Measurements from ENCODE around the gene ARFGAP2. TPM values are rescaled to one million over a fixed set of nuclear protein-coding genes. Genes with fewer than 3 reads are reported as not detected.
"Not testable (repeated sequence)": the region's sequence is repeated elsewhere in the genome, so short reads cannot be mapped to it uniquely, and the experiment has no call there.

Gene ARFGAP2
- total RNA-seq, 2 experiments from 2014 or later, result 103 TPM

GRCh38 chr11:47206577-47206976 lies 29.9 kb upstream of the ARFGAP2 start:
- CTCF ChIA-PET; H3K27ac Mint-ChIP-seq; H3K9me3 Mint-ChIP-seq (ENCODE audit: low read depth); ATAC-seq; H3K36me3 Mint-ChIP-seq; DNase-seq; H3K4me1 Mint-ChIP-seq; H3K4me3 Mint-ChIP-seq: not testable (repeated sequence)
- H3K27me3 Mint-ChIP-seq, result peaks cover 12% of the 10 kb centered on the region

GRCh38 chr11:47204637-47204989 lies 27.9 kb upstream of the ARFGAP2 start:
- H3K27ac Mint-ChIP-seq, result no peak overlapping the region
- DNase-seq, result no peak
- H3K27me3 Mint-ChIP-seq, result peaks cover 12% of the 10 kb centered on the region
- CTCF ChIA-PET, result interaction anchor here (1.7 kb wide), 1 partner anchor 9 kb away, joined by 4 read pairs; no protein-coding TSS in a partner anchor
- H3K36me3 Mint-ChIP-seq, result no peaks in the 10 kb centered on the region
- H3K9me3 Mint-ChIP-seq (ENCODE audit: low read depth), result no peaks in the 10 kb centered on the region
- no peak for ATAC-seq
- H3K4me1 Mint-ChIP-seq, result peaks cover 2% of the 10 kb centered on the region
- no peak overlapping the region for H3K4me3 Mint-ChIP-seq

GRCh38 chr11:47202576-47202975 lies 25.9 kb upstream of the ARFGAP2 start:
- ATAC-seq, result no peak
- peaks cover 21% of the 10 kb centered on the region for H3K27me3 Mint-ChIP-seq
- no peak overlapping the region for H3K27ac Mint-ChIP-seq
- H3K4me1 Mint-ChIP-seq, result no peaks in the 10 kb centered on the region
- H3K36me3 Mint-ChIP-seq, result no peaks in the 10 kb centered on the region
- CTCF ChIA-PET, result interaction anchor here (0.8 to 1.6 kb wide), 2 partner anchors 23 to 57 kb away, joined by 3 read pairs; no protein-coding TSS in a partner anchor
- H3K4me3 Mint-ChIP-seq, result no peak overlapping the region
- H3K9me3 Mint-ChIP-seq (ENCODE audit: low read depth), result no peaks in the 10 kb centered on the region
- no peak for DNase-seq

- Mint-ChIP-seq H3K27me3 (peaks cover 21% of the 10 kb centered on the region), H3K4me3 (no peak overlapping the region), H3K36me3 (no peaks in the 10 kb centered on the region), H3K4me1 (no peaks in the 10 kb centered on the region), H3K27ac (no peak overlapping the region), H3K9me3 (ENCODE audit: low read depth) (no peaks in the 10 kb centered on the region)
- ATAC-seq, result no peak
- CTCF ChIA-PET, result no interaction called here
- no peak for DNase-seq
Measured at GRCh38 chr11:47201015-47201414, 24.3 kb upstream of the ARFGAP2 start.

GRCh38 chr11:47198161-47198560 lies 21.5 kb upstream of the ARFGAP2 start:
- H3K27ac Mint-ChIP-seq; H3K4me1 Mint-ChIP-seq; H3K36me3 Mint-ChIP-seq; CTCF ChIA-PET; H3K4me3 Mint-ChIP-seq; H3K9me3 Mint-ChIP-seq (ENCODE audit: low read depth); ATAC-seq; DNase-seq: not testable (repeated sequence)
- peaks cover 25% of the 10 kb centered on the region for H3K27me3 Mint-ChIP-seq

- Mint-ChIP-seq H3K4me3 (no peak overlapping the region), H3K4me1 (peaks cover 5% of the 10 kb centered on the region), H3K9me3 (ENCODE audit: low read depth) (no peaks in the 10 kb centered on the region), H3K36me3 (no peaks in the 10 kb centered on the region), H3K27ac (no peak overlapping the region), H3K27me3 (peaks cover 39% of the 10 kb centered on the region)
- ATAC-seq, result no peak
- DNase-seq, result no peak
- CTCF ChIA-PET, result interaction anchor here (0.7 kb wide), 1 partner anchor 13 kb away, joined by 4 read pairs; no protein-coding TSS in a partner anchor
Measured at GRCh38 chr11:47192111-47192510, 15.4 kb upstream of the ARFGAP2 start.

- H3K27ac Mint-ChIP-seq; H3K4me3 Mint-ChIP-seq; DNase-seq; ATAC-seq; H3K36me3 Mint-ChIP-seq; CTCF ChIA-PET; H3K9me3 Mint-ChIP-seq (ENCODE audit: low read depth): not testable (repeated sequence)
- H3K27me3 Mint-ChIP-seq, result peaks cover 46% of the 10 kb centered on the region
- H3K4me1 Mint-ChIP-seq, result peaks cover 11% of the 10 kb centered on the region
Measured at GRCh38 chr11:47191137-47191536, 14.5 kb upstream of the ARFGAP2 start.

GRCh38 chr11:47189100-47189834 lies 12.6 kb upstream of the ARFGAP2 start:
- CTCF ChIA-PET, result interaction anchor here (0.6 to 4.0 kb wide), 4 partner anchors 11 to 84 kb away, joined by 3 to 25 read pairs (median 3); partner anchors contain the start of gene ARFGAP2
- Mint-ChIP-seq H3K27ac (no peak overlapping the region), H3K9me3 (ENCODE audit: low read depth) (no peaks in the 10 kb centered on the region), H3K36me3 (no peaks in the 10 kb centered on the region), H3K4me1 (peaks cover 13% of the 10 kb centered on the region), H3K27me3 (peaks cover 52% of the 10 kb centered on the region), H3K4me3 (no peak overlapping the region)
- ATAC-seq (no peak), DNase-seq (no peak)

- no peak overlapping the region for H3K4me3 Mint-ChIP-seq
- H3K4me1 Mint-ChIP-seq, result peaks cover 13% of the 10 kb centered on the region
- no peaks in the 10 kb centered on the region for H3K9me3 Mint-ChIP-seq (ENCODE audit: low read depth)
- H3K27me3 Mint-ChIP-seq, result peaks cover 54% of the 10 kb centered on the region
- DNase-seq, result no peak
- ATAC-seq, result no peak
- H3K36me3 Mint-ChIP-seq, result no peaks in the 10 kb centered on the region
- CTCF ChIA-PET, result interaction anchor here (1.4 to 4.0 kb wide), 2 partner anchors 10 to 32 kb away, joined by 4 to 25 read pairs; partner anchors contain the start of gene ARFGAP2
- H3K27ac Mint-ChIP-seq, result no peak overlapping the region
Measured at GRCh38 chr11:47188259-47188658, 11.6 kb upstream of the ARFGAP2 start.

GRCh38 chr11:47187723-47188122 lies 11.0 kb upstream of the ARFGAP2 start:
- H3K9me3 Mint-ChIP-seq (ENCODE audit: low read depth), result no peaks in the 10 kb centered on the region
- H3K4me3 Mint-ChIP-seq, result no peak overlapping the region
- ATAC-seq (no peak), DNase-seq (no peak)
- CTCF ChIA-PET, result interaction anchor here (0.9 to 4.0 kb wide), 6 partner anchors 9 to 72 kb away, joined by 3 to 25 read pairs (median 6); partner anchors contain the start of genes ARFGAP2 and DDB2
- peaks cover 13% of the 10 kb centered on the region for H3K4me1 Mint-ChIP-seq
- no peak overlapping the region for H3K27ac Mint-ChIP-seq
- no peaks in the 10 kb centered on the region for H3K36me3 Mint-ChIP-seq
- peaks cover 52% of the 10 kb centered on the region for H3K27me3 Mint-ChIP-seq

- no peak overlapping the region for H3K27ac Mint-ChIP-seq
- peaks cover 13% of the 10 kb centered on the region for H3K4me1 Mint-ChIP-seq
- peak; percentile 52 for ATAC-seq
Measured at GRCh38 chr11:47186700-47187695, 10.3 kb upstream of the ARFGAP2 start.

GRCh38 chr11:47186076-47186699 lies 9.5 kb upstream of the ARFGAP2 start, which contains the start of gene PACSIN3:
PACSIN3 (minus strand) TSS chr11:47186434; CDS start chr11:47182727, 3,707 bp downstream.
- Mint-ChIP-seq H3K36me3 (no peaks in the 10 kb centered on the region), H3K27me3 (peaks cover 47% of the 10 kb centered on the region), H3K9me3 (ENCODE audit: low read depth) (no peaks in the 10 kb centered on the region), H3K27ac (no peak within 1 kb of the TSS), H3K4me3 (peak within 1 kb of the TSS; percentile 62), H3K4me1 (peaks cover 13% of the 10 kb centered on the region)
- CTCF ChIA-PET, result interaction anchor here (1.0 to 4.0 kb wide), 5 partner anchors 8 to 73 kb away, joined by 3 to 25 read pairs (median 11); partner anchors contain the start of genes ACP2, ARFGAP2 and DDB2
- ATAC-seq (peak; percentile 81), DNase-seq (no peak)

More at GRCh38 chr11:47186700-47187695, 10.3 kb upstream of the ARFGAP2 start:
- Mint-ChIP-seq H3K36me3 (no peaks in the 10 kb centered on the region), H3K27me3 (peaks cover 51% of the 10 kb centered on the region), H3K9me3 (ENCODE audit: low read depth) (no peaks in the 10 kb centered on the region), H3K4me3 (peak overlapping the region; percentile 62)
- peak; percentile 53 for DNase-seq
- CTCF ChIA-PET, result interaction anchor here (0.6 to 4.0 kb wide), 8 partner anchors 9 to 573 kb away, joined by 3 to 25 read pairs (median 4); partner anchors contain the start of genes ARFGAP2 and DDB2

Measured in activated CD8-positive, alpha-beta memory T cell treated with anti-CD3 and anti-CD28 coated beads, Interleukin-2, amount 10 ng/mL, durations not matched to agents 7 days and 5 days (primary cell).